Measurements from ENCODE around the gene SUV39H1.
A peak's percentile ranks its signal among the peaks of the same experiment; 100 is the strongest.

The SUV39H1 gene

DNA sequence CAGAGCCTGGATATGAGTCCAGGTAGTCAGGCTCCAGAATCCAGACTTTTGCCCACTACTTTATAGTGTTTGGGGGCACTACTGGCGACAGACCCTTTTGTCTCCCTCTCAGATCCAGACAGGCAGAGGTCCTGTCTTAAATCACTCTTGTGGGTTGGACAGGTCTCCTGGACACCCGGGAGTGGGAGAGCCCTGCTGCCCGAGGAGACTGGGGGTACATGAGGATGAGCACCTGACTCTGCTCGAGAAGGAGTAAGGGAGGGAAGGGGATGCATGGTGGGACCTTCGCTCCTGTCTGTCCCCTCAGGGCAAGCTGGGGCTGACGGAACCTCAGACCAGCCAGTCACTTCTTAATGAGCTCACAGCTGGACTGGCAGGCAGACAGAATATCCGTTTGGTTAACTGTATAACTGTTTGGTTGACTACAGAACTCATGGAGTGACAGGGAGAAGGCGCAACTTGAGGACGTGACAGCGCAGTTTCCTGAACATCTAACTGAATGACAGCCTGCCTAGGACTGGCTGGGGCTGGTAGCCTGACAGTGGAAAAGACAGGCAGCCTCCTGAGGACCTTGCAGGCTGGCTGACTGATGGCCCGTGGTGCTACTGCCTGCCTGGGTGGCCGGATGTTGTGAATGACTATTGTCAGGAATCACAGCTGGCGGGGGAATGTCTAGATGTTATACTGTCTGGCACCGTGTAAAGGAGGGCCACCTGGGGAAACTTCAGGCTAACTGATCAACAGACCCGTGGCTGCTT is 1.6 kb upstream of the SUV39H1 start:
- H3K4me3 ChIP-seq (ENCODE audit: low read length): peak overlapping the region; percentile 84
- H3K27ac ChIP-seq (ENCODE audit: low read depth, low read length): no peak overlapping the region

DNA sequence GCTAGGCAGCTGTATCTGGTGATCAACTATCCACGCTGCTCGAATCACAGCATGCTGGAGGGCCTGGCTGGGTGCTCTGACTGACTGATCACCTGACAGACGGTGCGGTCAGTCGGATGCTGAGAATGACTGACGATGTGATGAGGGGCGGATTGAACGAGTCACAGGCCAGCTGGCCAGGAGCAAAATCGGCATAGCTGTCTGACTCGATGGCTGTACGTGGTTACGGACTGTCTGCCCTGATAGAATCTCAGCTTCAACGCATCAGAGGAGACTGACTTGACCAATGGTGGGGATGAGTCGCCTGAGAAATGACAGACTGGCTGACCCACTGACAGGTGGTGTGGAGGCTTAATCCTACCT is 1.0 kb upstream of the SUV39H1 start:
- H4K20me1 ChIP-seq (ENCODE audit: control insufficient read depth, insufficient read depth, low read depth, low read length): no peaks in the 10 kb centered on the region
- peak overlapping the region; percentile 95 for H3K4me2 ChIP-seq (ENCODE audit: low read length)
- H3K27me3 ChIP-seq (ENCODE audit: control insufficient read depth, low read length): no peaks in the 10 kb centered on the region
- no peaks in the 10 kb centered on the region for H3K9me2 ChIP-seq (replicated peaks; ENCODE audit: control insufficient read depth, low read length)
- peaks cover 24% of the 10 kb centered on the region for H3K36me3 ChIP-seq (ENCODE audit: control insufficient read depth, low read length)
- no peaks in the 10 kb centered on the region for H3K9me3 ChIP-seq (ENCODE audit: control insufficient read depth, insufficient read depth, low read length)
- peaks cover 36% of the 10 kb centered on the region for H3K79me2 ChIP-seq (ENCODE audit: control insufficient read depth, low read length)
- TF ChIP-seq, protein P1, sequence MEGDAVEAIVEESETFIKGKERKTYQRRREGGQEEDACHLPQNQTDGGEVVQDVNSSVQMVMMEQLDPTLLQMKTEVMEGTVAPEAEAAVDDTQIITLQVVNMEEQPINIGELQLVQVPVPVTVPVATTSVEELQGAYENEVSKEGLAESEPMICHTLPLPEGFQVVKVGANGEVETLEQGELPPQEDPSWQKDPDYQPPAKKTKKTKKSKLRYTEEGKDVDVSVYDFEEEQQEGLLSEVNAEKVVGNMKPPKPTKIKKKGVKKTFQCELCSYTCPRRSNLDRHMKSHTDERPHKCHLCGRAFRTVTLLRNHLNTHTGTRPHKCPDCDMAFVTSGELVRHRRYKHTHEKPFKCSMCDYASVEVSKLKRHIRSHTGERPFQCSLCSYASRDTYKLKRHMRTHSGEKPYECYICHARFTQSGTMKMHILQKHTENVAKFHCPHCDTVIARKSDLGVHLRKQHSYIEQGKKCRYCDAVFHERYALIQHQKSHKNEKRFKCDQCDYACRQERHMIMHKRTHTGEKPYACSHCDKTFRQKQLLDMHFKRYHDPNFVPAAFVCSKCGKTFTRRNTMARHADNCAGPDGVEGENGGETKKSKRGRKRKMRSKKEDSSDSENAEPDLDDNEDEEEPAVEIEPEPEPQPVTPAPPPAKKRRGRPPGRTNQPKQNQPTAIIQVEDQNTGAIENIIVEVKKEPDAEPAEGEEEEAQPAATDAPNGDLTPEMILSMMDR (IDR thresholded peaks at IDR 0.05; ENCODE audit: low read depth, low read length, poor library complexity, severe bottlenecking): no peak
- TF ChIP-seq EZH2phosphoT487 (IDR thresholded peaks at IDR 0.05; ENCODE audit: borderline replicate concordance, low read length): no peak
- 0 out of 2 replicates have a peak overlapping the region, but pooled peaks have one; percentile 73 for H3K27ac ChIP-seq (ENCODE audit: low read depth, low read length)
- H3K4me1 ChIP-seq (ENCODE audit: control insufficient read depth, low read length): peaks cover 22% of the 10 kb centered on the region
- H3K4me3 ChIP-seq (ENCODE audit: low read length): peak overlapping the region; percentile 84
- H3F3A ChIP-seq (ENCODE audit: control insufficient read depth, insufficient read depth): no peaks in the 10 kb centered on the region

More for the DNA sequence above, 1.6 kb upstream of the SUV39H1 start:
- H3F3A ChIP-seq (ENCODE audit: control insufficient read depth, insufficient read depth): no peaks in the 10 kb centered on the region
- no peaks in the 10 kb centered on the region for H3K9me2 ChIP-seq (replicated peaks; ENCODE audit: control insufficient read depth, low read length)
- H3K27me3 ChIP-seq (ENCODE audit: control insufficient read depth, low read length): no peaks in the 10 kb centered on the region
- TF ChIP-seq EZH2phosphoT487 (IDR thresholded peaks at IDR 0.05; ENCODE audit: borderline replicate concordance, low read length): no peak
- TF ChIP-seq, protein P1 (IDR thresholded peaks at IDR 0.05; ENCODE audit: low read depth, low read length, poor library complexity, severe bottlenecking): no peak
- peak overlapping the region; percentile 95 for H3K4me2 ChIP-seq (ENCODE audit: low read length)
- H3K79me2 ChIP-seq (ENCODE audit: control insufficient read depth, low read length): peaks cover 31% of the 10 kb centered on the region
- peaks cover 22% of the 10 kb centered on the region for H3K4me1 ChIP-seq (ENCODE audit: control insufficient read depth, low read length)
- no peaks in the 10 kb centered on the region for H4K20me1 ChIP-seq (ENCODE audit: control insufficient read depth, insufficient read depth, low read depth, low read length)
- peaks cover 19% of the 10 kb centered on the region for H3K36me3 ChIP-seq (ENCODE audit: control insufficient read depth, low read length)
- no peaks in the 10 kb centered on the region for H3K9me3 ChIP-seq (ENCODE audit: control insufficient read depth, insufficient read depth, low read length)

DNA sequence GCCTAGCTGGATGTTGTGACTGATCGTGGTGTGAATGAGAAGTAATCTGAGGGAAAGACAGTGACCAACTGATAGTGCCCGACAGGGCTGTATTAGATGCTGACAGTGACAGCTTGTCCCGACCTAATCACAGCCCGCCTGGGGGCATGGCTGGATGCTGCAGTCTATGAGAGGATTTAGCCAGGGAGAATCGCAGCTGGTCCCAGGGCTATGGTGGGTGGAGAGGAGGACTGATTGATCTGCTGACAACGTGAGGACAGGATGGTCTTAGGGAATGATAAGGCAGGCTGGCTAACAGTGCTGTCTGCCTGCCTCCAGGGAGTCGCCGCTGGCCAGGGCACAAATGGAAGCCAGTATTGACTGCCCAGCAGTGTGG is 621 bp upstream of the SUV39H1 start:
- Histone ChIP-seq H3K4me1 (ENCODE audit: control insufficient read depth, low read length) (peaks cover 22% of the 10 kb centered on the region), H4K20me1 (ENCODE audit: control insufficient read depth, insufficient read depth, low read depth, low read length) (no peaks in the 10 kb centered on the region), H3K4me3 (ENCODE audit: low read length) (peak overlapping the region; percentile 84), H3K79me2 (ENCODE audit: control insufficient read depth, low read length) (peaks cover 40% of the 10 kb centered on the region), H3K27me3 (ENCODE audit: control insufficient read depth, low read length) (no peaks in the 10 kb centered on the region), H3K36me3 (ENCODE audit: control insufficient read depth, low read length) (peaks cover 28% of the 10 kb centered on the region), H3K27ac (ENCODE audit: low read depth, low read length) (peak overlapping the region; percentile 73), H3F3A (ENCODE audit: control insufficient read depth, insufficient read depth) (no peaks in the 10 kb centered on the region), H3K4me2 (ENCODE audit: low read length) (peak overlapping the region; percentile 95), H3K9me2 (replicated peaks; ENCODE audit: control insufficient read depth, low read length) (no peaks in the 10 kb centered on the region), H3K9me3 (ENCODE audit: control insufficient read depth, insufficient read depth, low read length) (no peaks in the 10 kb centered on the region)
- TF ChIP-seq, protein P1 (IDR thresholded peaks at IDR 0.05; ENCODE audit: low read depth, low read length, poor library complexity, severe bottlenecking): no peak
- no peak for TF ChIP-seq EZH2phosphoT487 (IDR thresholded peaks at IDR 0.05; ENCODE audit: borderline replicate concordance, low read length)
